ENCODE data around the gene FNDC11. TPM values are rescaled to one million over a fixed set of nuclear protein-coding genes. Genes with fewer than 3 reads are reported as not detected.

Gene FNDC11
- total and polyA plus RNA-seq, 2 of the 13 experiments (the other 11 are each of a cell fraction or from before 2014, with no cell fraction given) = 0.07 TPM; not detected in 1

- TF ChIP-seq ZNF576 (CRISPR knock-in tag; IDR thresholded peaks at IDR 0.05) = no peak
- TF ChIP-seq SRY (CRISPR knock-in tag; IDR thresholded peaks at IDR 0.05) = peak; percentile 80; the same call in 1 of the 2 replicates
- no peak for TF ChIP-seq RORA (CRISPR knock-in tag; IDR thresholded peaks at IDR 0.05)
- peak; percentile 81 for TF ChIP-seq HDAC1 (CRISPR knock-in tag; IDR thresholded peaks at IDR 0.05)
- peak; percentile 60; the same call in 1 of the 2 replicates for TF ChIP-seq SALL1 (CRISPR knock-in tag; IDR thresholded peaks at IDR 0.05)
- peak; percentile 50; the same call in 1 of the 2 replicates for TF ChIP-seq RCOR2 (CRISPR knock-in tag; IDR thresholded peaks at IDR 0.05)
- TF ChIP-seq ZSCAN9 (CRISPR knock-in tag; IDR thresholded peaks at IDR 0.05; ENCODE audit: borderline replicate concordance) = no peak
- no peak for TF ChIP-seq RARG (CRISPR knock-in tag; IDR thresholded peaks at IDR 0.05; ENCODE audit: low read depth)
- TF ChIP-seq ZNF749 (CRISPR knock-in tag; IDR thresholded peaks at IDR 0.05; ENCODE audit: borderline replicate concordance) = no peak
- TF ChIP-seq THRA (CRISPR knock-in tag; IDR thresholded peaks at IDR 0.05; ENCODE audit: borderline replicate concordance) = 0 out of 2 replicates have a peak, but pooled peaks have one; percentile 11
- peak; percentile 37; the same call in 1 of the 2 replicates for TF ChIP-seq KDM2A (CRISPR knock-in tag; IDR thresholded peaks at IDR 0.05; ENCODE audit: borderline replicate concordance, low read depth)
- TF ChIP-seq STAT5B (CRISPR knock-in tag; IDR thresholded peaks at IDR 0.05) = no peak
- TF ChIP-seq ONECUT2 (CRISPR knock-in tag; IDR thresholded peaks at IDR 0.05) = no peak
- 0 out of 2 replicates have a peak, but pooled peaks have one; percentile 29 for TF ChIP-seq MIER2 (CRISPR knock-in tag; IDR thresholded peaks at IDR 0.05)
- TF ChIP-seq ZNF879 (CRISPR knock-in tag; IDR thresholded peaks at IDR 0.05) = no peak
- TF ChIP-seq HOXA3 (CRISPR knock-in tag; IDR thresholded peaks at IDR 0.05) = peak; percentile 15; the same call in 1 of the 2 replicates
- TF ChIP-seq ZNF607 (CRISPR knock-in tag; IDR thresholded peaks at IDR 0.05; ENCODE audit: borderline replicate concordance) = no peak
- peak; percentile 66; the same call in 1 of the 2 replicates for TF ChIP-seq SP4 (CRISPR knock-in tag; IDR thresholded peaks at IDR 0.05)
- no peak for TF ChIP-seq KDM3A (CRISPR knock-in tag; IDR thresholded peaks at IDR 0.05; ENCODE audit: low read depth)
- TF ChIP-seq THYN1 (CRISPR knock-in tag; IDR thresholded peaks at IDR 0.05; ENCODE audit: borderline replicate concordance, low read depth) = no peak
- no peak for TF ChIP-seq ZBTB44 (CRISPR knock-in tag; IDR thresholded peaks at IDR 0.05)
- TF ChIP-seq CREM (IDR thresholded peaks at IDR 0.05) = no peak
- TF ChIP-seq CREM (CRISPR knock-in tag; IDR thresholded peaks at IDR 0.05) = no peak
- peak; percentile 35; the same call in 1 of the 2 replicates for TF ChIP-seq ZNF343 (CRISPR knock-in tag; IDR thresholded peaks at IDR 0.05)
- TF ChIP-seq GTF2F1 (IDR thresholded peaks at IDR 0.05; ENCODE audit: low read length) = no peak
- no peak for TF ChIP-seq KLF11 (CRISPR knock-in tag; IDR thresholded peaks at IDR 0.05)
- no peak for TF ChIP-seq ZNF121 (CRISPR knock-in tag; IDR thresholded peaks at IDR 0.05)
- TF ChIP-seq FOXA1 (IDR thresholded peaks at IDR 0.05) = no peak
- no peak for TF ChIP-seq FOXA1 (CRISPR knock-in tag; IDR thresholded peaks at IDR 0.05)
- TF ChIP-seq XBP1 (CRISPR knock-in tag; IDR thresholded peaks at IDR 0.05) = no peak
- no peak for TF ChIP-seq CENPT (CRISPR knock-in tag; IDR thresholded peaks at IDR 0.05; ENCODE audit: low read depth)
- TF ChIP-seq MTF2 (CRISPR knock-in tag; IDR thresholded peaks at IDR 0.05; ENCODE audit: borderline replicate concordance) = peak; percentile 45; the same call in 1 of the 2 replicates
Measured at GRCh38 chr20:63544241-63544957, 9.6 kb upstream of the FNDC11 start (continued).

Measured in HepG2 (cell line).